Stimulated activated naive B cell treated with anti-CD40 and anti-IgM and Interleukin-4, amounts not matched to agents 10 μg/mL and 1 μg/mL and 100 μg/mL, for 72 hours (primary cell): ENCODE measurements around the gene BCAT1.
"Not testable (repeated sequence)": the region's sequence is repeated elsewhere in the genome, so short reads cannot be mapped to it uniquely, and the experiment has no call there.

ENCODE experiments used
- ATAC-seq, 2 donors: fragments of 150-1000 bp; cut with Tn5 transposase; replicated peaks; 2 replicates each; pipeline ENCODE4 v1.10.0; 2021; ENCODE audit warnings: moderate library complexity in 1 of 2
- DNase-seq: peaks from one replicate; pipeline ENCODE4 v3.0.0; 2021
- H3K27ac Mint-ChIP-seq: one replicate; pipeline ENCODE4 v1.8.0; 2022; ENCODE audit warnings: mild to moderate bottlenecking, mixed read lengths
- H3K27me3 Mint-ChIP-seq, 2 donors: one replicate each; pipeline ENCODE4 v1.8.0; 2022; ENCODE audit warnings: mixed read lengths in 2 of 2
- H3K36me3 Mint-ChIP-seq, 2 donors: one replicate each; pipeline ENCODE4 v1.8.0; 2022; ENCODE audit warnings: mixed read lengths in 2 of 2, mild to moderate bottlenecking in 1 of 2
- H3K4me1 Mint-ChIP-seq, 2 donors: one replicate each; pipeline ENCODE4 v1.8.0; 2022; ENCODE audit warnings: mixed read lengths in 2 of 2, mild to moderate bottlenecking in 1 of 2
- H3K4me3 Mint-ChIP-seq, 2 donors: one replicate each; pipeline ENCODE4 v1.8.0; 2022; ENCODE audit warnings: mild to moderate bottlenecking in 2 of 2, mixed read lengths in 2 of 2, moderate library complexity in 1 of 2
- H3K9me3 Mint-ChIP-seq, 2 donors: one replicate each; pipeline ENCODE4 v1.8.0; 2022; ENCODE audit warnings: mixed read lengths in 2 of 2, mild to moderate bottlenecking in 1 of 2

The BCAT1 gene

GRCh38 chr12:24977060-24977459 is 28.2 kb upstream of the BCAT1 start:
- Mint-ChIP-seq H3K9me3 (peaks cover 0 to 4% of the 10 kb centered on the region in 2 donors), H3K4me3 (no peak overlapping the region), H3K27me3 (no peaks in the 10 kb centered on the region), H3K4me1 (peaks cover 5 to 9% of the 10 kb centered on the region in 2 donors), H3K36me3 (peaks cover 0 to 3% of the 10 kb centered on the region in 2 donors), H3K27ac (no peak overlapping the region)
- ATAC-seq: no peak
- DNase-seq: no peak

- Mint-ChIP-seq H3K4me3 (no peak overlapping the region), H3K9me3 (peaks cover 0 to 2% of the 10 kb centered on the region in 2 donors), H3K27ac (no peak overlapping the region), H3K4me1 (peaks cover 5 to 9% of the 10 kb centered on the region in 2 donors), H3K27me3 (no peaks in the 10 kb centered on the region), H3K36me3 (peaks cover 0 to 3% of the 10 kb centered on the region in 2 donors)
- no peak for DNase-seq
- ATAC-seq: no peak
Observed at GRCh38 chr12:24975425-24975824, 26.5 kb upstream of the BCAT1 start.

GRCh38 chr12:24974216-24974615 is 25.3 kb upstream of the BCAT1 start:
- H3K27ac Mint-ChIP-seq: no peak overlapping the region
- no peak for ATAC-seq
- no peaks in the 10 kb centered on the region for H3K27me3 Mint-ChIP-seq
- peaks cover 0 to 2% of the 10 kb centered on the region in 2 donors for H3K9me3 Mint-ChIP-seq
- H3K4me1 Mint-ChIP-seq: peaks cover under 1 to 6% of the 10 kb centered on the region in 2 donors
- no peak for DNase-seq
- H3K4me3 Mint-ChIP-seq: no peak overlapping the region
- H3K36me3 Mint-ChIP-seq: peaks cover 0 to 3% of the 10 kb centered on the region in 2 donors

- H3K4me1 Mint-ChIP-seq: no peaks in the 10 kb centered on the region
- DNase-seq: no peak
- peaks cover 0 to 3% of the 10 kb centered on the region in 2 donors for H3K36me3 Mint-ChIP-seq
- H3K4me3 Mint-ChIP-seq: no peak overlapping the region
- H3K9me3 Mint-ChIP-seq: peaks cover 0 to 2% of the 10 kb centered on the region in 2 donors
- H3K27me3 Mint-ChIP-seq: no peaks in the 10 kb centered on the region
- no peak overlapping the region for H3K27ac Mint-ChIP-seq
- no peak for ATAC-seq
Observed at GRCh38 chr12:24972078-24972477, 23.2 kb upstream of the BCAT1 start.

- Mint-ChIP-seq H3K27me3 (no peaks in the 10 kb centered on the region), H3K9me3 (peaks cover 0 to 2% of the 10 kb centered on the region in 2 donors), H3K4me1 (no peaks in the 10 kb centered on the region), H3K4me3 (no peak overlapping the region), H3K36me3 (peaks cover 0 to 3% of the 10 kb centered on the region in 2 donors), H3K27ac (no peak overlapping the region)
- DNase-seq (no peak), ATAC-seq (no peak)
Observed at GRCh38 chr12:24970177-24970576, 21.3 kb upstream of the BCAT1 start.

GRCh38 chr12:24966951-24967564 is 18.2 kb upstream of the BCAT1 start:
- H3K4me3 Mint-ChIP-seq: no peak overlapping the region
- H3K27ac Mint-ChIP-seq: no peak overlapping the region
- ATAC-seq: no peak
- peaks cover 6 to 8% of the 10 kb centered on the region in 2 donors for H3K9me3 Mint-ChIP-seq
- no peaks in the 10 kb centered on the region for H3K27me3 Mint-ChIP-seq
- peaks cover 4 to 5% of the 10 kb centered on the region in 2 donors for H3K36me3 Mint-ChIP-seq
- H3K4me1 Mint-ChIP-seq: no peaks in the 10 kb centered on the region
- no peak for DNase-seq

- no peak for DNase-seq
- Mint-ChIP-seq H3K4me1 (peaks cover 8 to 9% of the 10 kb centered on the region in 2 donors), H3K27ac (no peak overlapping the region), H3K9me3 (peaks cover 6 to 8% of the 10 kb centered on the region in 2 donors), H3K27me3 (no peaks in the 10 kb centered on the region), H3K4me3 (no peak overlapping the region), H3K36me3 (peaks cover 4 to 5% of the 10 kb centered on the region in 2 donors)
- ATAC-seq: no peak
Observed at GRCh38 chr12:24964342-24964741, 15.4 kb upstream of the BCAT1 start.

GRCh38 chr12:24960222-24960855 is 11.4 kb upstream of the BCAT1 start:
- H3K4me3 Mint-ChIP-seq: no peak overlapping the region
- H3K36me3 Mint-ChIP-seq: peaks cover 5 to 11% of the 10 kb centered on the region in 2 donors
- peaks cover 13% of the 10 kb centered on the region in 2 donors for H3K4me1 Mint-ChIP-seq
- H3K27me3 Mint-ChIP-seq: no peaks in the 10 kb centered on the region
- no peak overlapping the region for H3K27ac Mint-ChIP-seq
- DNase-seq (peak; percentile 23), ATAC-seq (peak; percentile 89 to 91)
- H3K9me3 Mint-ChIP-seq: peaks cover 6 to 10% of the 10 kb centered on the region in 2 donors

- DNase-seq, H3K27me3 Mint-ChIP-seq: not testable (repeated sequence)
Observed at GRCh38 chr12:24956351-24956750, 7.5 kb upstream of the BCAT1 start.

GRCh38 chr12:24955853-24956252 is 7.0 kb upstream of the BCAT1 start:
- DNase-seq (no peak), ATAC-seq (no peak)
- Mint-ChIP-seq H3K27ac (peak overlapping the region; percentile 10), H3K27me3 (no peaks in the 10 kb centered on the region), H3K4me3 (no peak overlapping the region), H3K36me3 (peaks cover 0 to 9% of the 10 kb centered on the region in 2 donors), H3K4me1 (peaks cover 36 to 43% of the 10 kb centered on the region in 2 donors), H3K9me3 (peaks cover 2 to 5% of the 10 kb centered on the region in 2 donors)

More at GRCh38 chr12:24956351-24956750, 7.5 kb upstream of the BCAT1 start:
- H3K4me3 Mint-ChIP-seq, H3K9me3 Mint-ChIP-seq, ATAC-seq, H3K36me3 Mint-ChIP-seq: not testable (repeated sequence)
- H3K27ac Mint-ChIP-seq: peak overlapping the region; percentile 31
- peaks cover 35 to 42% of the 10 kb centered on the region in 2 donors for H3K4me1 Mint-ChIP-seq

- H3K36me3 Mint-ChIP-seq: peaks cover 0 to 9% of the 10 kb centered on the region in 2 donors
- peaks cover 39 to 47% of the 10 kb centered on the region in 2 donors for H3K4me1 Mint-ChIP-seq
- no peaks in the 10 kb centered on the region for H3K27me3 Mint-ChIP-seq
- peaks cover 2 to 5% of the 10 kb centered on the region in 2 donors for H3K9me3 Mint-ChIP-seq
- DNase-seq: peak; percentile 24
- H3K4me3 Mint-ChIP-seq: no peak overlapping the region
- H3K27ac Mint-ChIP-seq: peak overlapping the region; percentile 10
- peak; percentile 54 to 64 for ATAC-seq
Observed at GRCh38 chr12:24955389-24955788, 6.5 kb upstream of the BCAT1 start.

- Mint-ChIP-seq H3K36me3 (peaks cover 0 to 9% of the 10 kb centered on the region in 2 donors), H3K4me1 (peaks cover 40 to 50% of the 10 kb centered on the region in 2 donors), H3K4me3 (no peak overlapping the region), H3K27me3 (peaks cover 0 to 3% of the 10 kb centered on the region in 2 donors), H3K27ac (no peak overlapping the region), H3K9me3 (peaks cover 2 to 5% of the 10 kb centered on the region in 2 donors)
- DNase-seq (no peak), ATAC-seq (no peak)
Observed at GRCh38 chr12:24954261-24954660, 5.4 kb upstream of the BCAT1 start.

- H3K27me3 Mint-ChIP-seq: peaks cover 0 to 3% of the 10 kb centered on the region in 2 donors
- H3K36me3 Mint-ChIP-seq: peaks cover 0 to 6% of the 10 kb centered on the region in 2 donors
- ATAC-seq: no peak
- H3K4me3 Mint-ChIP-seq: no peak overlapping the region
- no peak for DNase-seq
- H3K27ac Mint-ChIP-seq: peak overlapping the region; percentile 90
- peaks cover 2 to 5% of the 10 kb centered on the region in 2 donors for H3K9me3 Mint-ChIP-seq
- peaks cover 46 to 69% of the 10 kb centered on the region in 2 donors for H3K4me1 Mint-ChIP-seq
Observed at GRCh38 chr12:24952389-24952788, 3.5 kb upstream of the BCAT1 start.

GRCh38 chr12:24950231-24950834 is 1.4 kb upstream of the BCAT1 start:
- Mint-ChIP-seq H3K27ac (no peak overlapping the region), H3K4me1 (peaks cover 50 to 73% of the 10 kb centered on the region in 2 donors), H3K36me3 (peaks cover 0 to 7% of the 10 kb centered on the region in 2 donors), H3K4me3 (no peak overlapping the region), H3K27me3 (peaks cover 0 to 3% of the 10 kb centered on the region in 2 donors), H3K9me3 (peaks cover 0 to 5% of the 10 kb centered on the region in 2 donors)
- DNase-seq (no peak), ATAC-seq (no peak)
